Stimulated activated CD8-positive, alpha-beta memory T cell treated with anti-CD3 and anti-CD28 coated beads, Interleukin-7, amount 100 ng/mL, for 48 hours (primary cell): ENCODE data around the gene KSR1.

Source experiments
- DNase-seq, 2 donors: peaks; one replicate each; pipeline ENCODE4 v3.0.0-alpha.2; 2020; ENCODE audit warnings: low read depth in 1 of 2; ENCODE audit errors: extremely low read depth in 1 of 2

Gene KSR1

DNA sequence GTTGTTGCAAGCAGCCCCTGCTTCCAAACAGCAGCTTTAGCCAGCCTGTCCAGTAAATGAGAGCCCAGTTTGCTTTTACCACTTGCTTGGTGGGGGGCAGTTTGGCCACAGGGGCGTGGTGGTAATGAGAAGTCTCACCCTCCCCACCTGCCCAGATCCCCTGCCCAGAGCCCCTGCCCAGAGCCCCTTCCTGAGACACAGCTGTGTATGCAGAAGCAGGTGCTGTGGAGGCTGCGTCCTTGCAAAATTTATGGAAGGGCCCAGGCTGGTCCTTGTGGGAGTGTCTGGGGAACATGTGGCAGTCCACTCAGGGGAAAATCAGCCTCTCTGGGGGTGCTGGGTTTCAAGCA, 147.1 kb downstream of the KSR1 start:
- no peak for DNase-seq

DNA sequence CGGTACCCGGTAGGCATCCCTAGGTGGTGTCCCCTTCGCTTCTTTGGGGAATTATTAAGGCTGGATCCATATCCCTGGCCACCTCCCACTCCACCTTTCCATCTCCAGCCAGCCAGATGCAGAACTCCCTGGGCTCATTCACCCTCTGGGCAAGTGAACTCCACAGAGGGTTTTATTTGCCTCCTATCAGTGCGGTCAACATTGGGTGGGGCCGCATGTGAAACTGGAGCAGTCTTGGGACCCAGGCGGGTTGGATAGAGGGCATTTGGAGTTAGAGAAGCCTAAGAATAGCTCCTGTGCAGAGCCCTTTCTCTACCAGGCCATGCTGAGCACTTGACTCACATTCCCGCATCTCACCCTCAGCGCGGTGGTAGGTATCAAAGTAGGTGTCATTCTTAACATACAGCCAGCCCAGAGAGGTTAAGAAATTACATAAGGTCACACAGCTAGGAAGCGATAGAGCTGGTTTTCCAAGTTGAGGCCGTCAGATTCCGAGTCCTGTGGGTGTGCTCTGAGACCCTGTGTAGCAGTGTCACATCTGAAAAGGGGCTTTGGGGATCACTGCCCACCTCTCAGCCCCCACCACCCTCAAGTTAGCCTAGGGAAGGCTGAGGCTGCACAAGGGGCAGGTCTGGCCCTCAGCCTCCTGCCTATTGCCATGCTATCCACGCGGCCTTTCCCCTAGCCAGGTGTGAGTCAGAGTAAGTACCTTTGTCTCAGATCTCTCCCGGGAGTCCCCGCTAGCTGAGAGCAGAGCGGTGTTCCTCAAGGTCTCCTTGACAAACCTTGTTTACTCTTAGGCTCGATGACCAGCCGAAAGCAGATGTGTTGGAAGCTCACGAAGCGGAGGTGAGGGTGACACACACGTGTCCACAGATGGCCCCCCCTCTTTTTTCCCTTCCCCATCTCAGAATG, 147.9 kb downstream of the KSR1 start:
- no peak for DNase-seq

DNA sequence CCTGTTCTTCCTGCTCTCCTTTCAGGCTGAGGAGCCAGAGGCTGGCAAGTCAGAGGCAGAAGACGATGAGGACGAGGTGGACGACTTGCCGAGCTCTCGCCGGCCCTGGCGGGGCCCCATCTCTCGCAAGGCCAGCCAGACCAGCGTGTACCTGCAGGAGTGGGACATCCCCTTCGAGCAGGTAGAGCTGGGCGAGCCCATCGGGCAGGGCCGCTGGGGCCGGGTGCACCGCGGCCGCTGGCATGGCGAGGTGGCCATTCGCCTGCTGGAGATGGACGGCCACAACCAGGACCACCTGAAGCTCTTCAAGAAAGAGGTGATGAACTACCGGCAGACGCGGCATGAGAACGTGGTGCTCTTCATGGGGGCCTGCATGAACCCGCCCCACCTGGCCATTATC, 149.2 kb downstream of the KSR1 start:
- no peak for DNase-seq

DNA sequence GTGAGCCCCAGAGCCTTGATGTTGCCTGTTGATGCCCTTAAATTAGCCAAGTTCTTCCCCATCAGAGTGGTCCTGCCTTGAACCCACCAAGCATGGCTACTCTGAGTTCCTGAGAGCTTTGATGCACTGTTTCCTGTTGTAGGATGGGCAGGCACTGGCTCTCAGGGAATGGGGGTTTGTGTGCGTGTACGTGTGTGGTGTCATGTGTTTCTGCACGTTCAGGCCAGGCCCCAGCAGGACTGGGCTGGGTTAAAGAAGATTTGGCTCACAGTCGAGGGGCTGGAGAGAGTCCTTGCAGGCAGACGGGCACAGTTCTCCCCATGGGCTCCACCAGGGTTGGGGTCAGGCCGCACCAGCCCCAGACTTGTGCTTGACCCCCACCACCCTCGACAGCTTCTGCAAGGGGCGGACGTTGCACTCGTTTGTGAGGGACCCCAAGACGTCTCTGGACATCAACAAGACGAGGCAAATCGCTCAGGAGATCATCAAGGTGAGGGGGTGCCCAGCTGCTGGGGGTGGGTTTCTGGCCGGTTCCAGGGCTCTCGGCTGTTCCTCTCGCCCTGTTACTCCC, 151.4 kb downstream of the KSR1 start:
- DNase-seq: no peak

DNA sequence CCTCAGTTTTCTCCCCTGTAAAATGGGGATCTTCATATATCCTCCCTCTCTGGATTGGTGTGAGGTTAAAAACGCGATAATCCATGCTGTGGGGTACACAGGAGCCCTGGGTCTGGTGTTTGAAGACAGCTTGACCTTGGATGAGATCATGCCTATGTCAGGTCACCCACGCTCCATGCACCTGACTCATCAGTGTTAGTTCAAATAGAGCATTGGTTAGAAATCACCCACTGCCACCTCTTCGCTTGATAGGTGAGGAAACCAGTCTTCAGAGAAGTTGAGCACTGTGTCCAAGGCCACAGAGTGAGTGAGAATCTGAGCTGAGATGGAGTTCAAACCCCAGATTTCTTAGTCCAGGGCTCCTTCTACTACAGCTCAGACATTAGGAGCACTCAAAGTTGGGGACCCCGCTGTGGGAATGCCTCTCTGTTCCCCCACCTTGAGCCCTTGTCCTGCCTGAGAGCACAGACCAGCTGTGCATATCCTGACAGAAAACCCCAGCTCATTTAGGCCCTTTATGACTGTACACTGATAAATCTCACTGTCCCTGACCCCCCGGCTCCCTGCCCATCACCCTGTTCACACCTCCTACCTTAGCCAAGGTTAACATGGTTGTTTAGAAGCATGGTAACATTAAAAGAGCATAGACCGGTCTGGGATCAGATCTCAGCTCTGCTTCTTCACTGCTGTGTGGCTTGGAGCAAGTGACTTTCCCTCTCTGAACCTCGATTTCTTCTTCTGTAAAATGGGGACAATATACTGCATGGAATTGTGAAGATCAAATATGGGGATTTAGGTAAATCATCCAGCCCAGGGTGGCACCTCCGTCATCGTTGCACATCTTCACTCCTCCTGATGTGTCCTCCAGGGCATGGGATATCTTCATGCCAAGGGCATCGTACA, 152.3 kb downstream of the KSR1 start:
- no peak for DNase-seq

DNA sequence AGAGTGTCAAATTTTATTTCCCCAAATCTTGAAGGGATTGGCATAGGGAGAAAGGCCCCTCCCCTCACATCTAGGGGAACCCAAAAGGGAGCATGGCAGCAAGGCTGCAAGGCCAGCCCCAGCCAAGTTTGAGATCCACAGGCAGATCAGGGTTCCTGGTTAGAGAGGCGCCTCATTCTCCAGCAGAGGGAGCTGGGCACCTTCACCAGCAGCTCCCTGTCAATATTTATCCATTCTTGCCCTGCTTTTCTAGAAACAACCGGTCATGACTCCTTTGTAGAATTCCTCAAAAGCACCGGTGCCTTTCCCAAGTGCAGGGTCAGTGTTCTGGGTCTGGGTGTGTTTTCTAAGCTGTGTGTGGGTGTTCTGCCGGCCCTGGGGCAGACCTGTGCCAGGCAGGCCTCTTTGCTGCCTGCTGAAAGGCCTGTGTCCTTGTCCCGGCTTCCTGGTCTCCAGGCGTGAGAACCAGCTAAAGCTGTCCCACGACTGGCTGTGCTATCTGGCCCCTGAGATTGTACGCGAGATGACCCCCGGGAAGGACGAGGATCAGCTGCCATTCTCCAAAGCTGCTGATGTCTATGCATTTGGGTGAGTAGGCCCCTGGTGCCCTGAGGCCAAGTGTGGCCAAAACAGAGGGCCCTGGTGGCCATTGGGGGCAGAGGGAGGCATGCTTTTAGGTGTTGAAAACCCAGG, 153.5 kb downstream of the KSR1 start:
- no peak for DNase-seq

DNA sequence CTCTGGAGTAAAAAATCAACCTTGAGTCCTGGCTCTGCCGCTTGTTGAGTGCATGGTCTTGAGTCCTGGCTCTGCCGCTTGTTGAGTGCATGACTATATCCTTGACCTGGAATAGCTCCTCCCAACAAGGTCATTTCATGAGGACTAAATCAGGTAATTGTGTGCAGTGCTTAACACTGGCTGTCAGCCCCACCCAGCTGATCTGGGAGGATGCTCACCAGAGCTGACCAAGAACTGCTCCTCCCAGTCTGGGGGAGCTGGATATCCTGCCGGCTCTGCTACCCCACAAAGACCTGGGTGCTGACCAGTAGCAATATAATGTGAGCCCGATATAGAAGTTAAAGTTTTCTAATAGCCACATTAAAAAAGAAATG, 154.0 kb downstream of the KSR1 start:
- no peak for DNase-seq

DNA sequence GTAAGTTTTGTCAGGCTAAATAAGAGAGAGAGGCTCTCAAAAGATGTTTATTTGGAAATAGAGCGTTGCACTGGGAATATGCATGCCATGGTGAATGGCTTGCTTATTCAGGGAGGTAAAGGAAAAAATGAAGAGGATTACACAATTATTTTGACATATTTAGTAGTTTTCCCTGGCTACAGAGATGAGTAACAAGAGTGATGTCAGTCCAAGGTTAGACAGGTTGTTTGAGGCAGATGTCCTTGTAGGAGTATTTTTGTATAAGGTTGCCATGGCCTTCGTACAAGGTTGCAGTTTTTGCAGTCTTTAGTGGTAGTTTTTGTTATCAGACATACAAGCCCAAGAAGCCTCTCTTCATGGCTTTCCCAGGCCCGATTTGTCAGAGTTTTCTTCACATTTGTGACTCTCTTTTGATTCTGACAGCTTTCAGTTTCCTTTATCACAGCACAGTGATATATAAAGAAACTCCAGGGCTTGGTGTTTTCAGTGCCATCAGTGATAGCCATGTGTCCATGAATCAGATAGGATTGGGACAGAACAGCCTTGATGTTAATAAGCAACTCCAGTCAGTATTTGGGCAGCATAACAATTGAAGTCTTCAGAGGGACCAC, 156.0 kb downstream of the KSR1 start:
- no peak for DNase-seq

DNA sequence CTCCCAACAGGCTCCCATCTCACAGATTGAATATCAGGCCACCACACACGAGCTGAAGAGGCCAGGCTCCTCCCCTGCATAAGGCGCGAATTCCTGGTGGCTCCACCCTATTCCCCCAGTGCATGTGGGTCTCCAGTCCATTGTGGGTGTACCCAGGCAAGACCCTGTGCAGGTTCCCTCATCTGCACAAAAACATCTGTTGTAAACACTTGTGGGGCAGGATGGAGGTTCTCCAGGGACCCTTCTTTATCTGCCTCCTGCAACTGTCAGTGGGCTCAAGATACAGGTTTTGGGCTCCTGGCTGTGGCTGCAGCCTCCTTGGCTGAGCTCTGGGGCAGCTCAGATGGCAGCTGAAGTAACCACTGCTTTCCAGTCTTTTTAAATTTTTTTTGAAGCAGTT, 157.2 kb downstream of the KSR1 start:
- no peak for DNase-seq

DNA sequence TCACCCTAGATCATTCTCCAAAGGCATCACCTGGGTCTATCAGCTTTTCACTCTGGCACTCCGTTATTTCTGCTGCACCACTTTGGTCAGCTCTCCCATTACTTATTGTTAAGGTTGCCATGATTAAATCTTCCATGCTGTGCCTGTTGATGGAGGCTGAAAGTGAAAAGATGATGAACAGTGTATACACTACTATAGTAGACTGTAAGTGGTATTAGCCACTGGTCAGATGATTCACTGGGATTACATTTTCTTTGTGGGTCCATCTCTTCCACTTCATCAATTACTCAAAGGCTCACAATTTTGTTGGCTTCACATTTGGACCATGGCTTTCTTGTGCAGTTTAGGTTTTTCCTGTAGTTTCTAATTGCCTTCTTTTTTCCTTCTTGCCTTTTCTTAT, 158.9 kb downstream of the KSR1 start:
- no peak for DNase-seq

DNA sequence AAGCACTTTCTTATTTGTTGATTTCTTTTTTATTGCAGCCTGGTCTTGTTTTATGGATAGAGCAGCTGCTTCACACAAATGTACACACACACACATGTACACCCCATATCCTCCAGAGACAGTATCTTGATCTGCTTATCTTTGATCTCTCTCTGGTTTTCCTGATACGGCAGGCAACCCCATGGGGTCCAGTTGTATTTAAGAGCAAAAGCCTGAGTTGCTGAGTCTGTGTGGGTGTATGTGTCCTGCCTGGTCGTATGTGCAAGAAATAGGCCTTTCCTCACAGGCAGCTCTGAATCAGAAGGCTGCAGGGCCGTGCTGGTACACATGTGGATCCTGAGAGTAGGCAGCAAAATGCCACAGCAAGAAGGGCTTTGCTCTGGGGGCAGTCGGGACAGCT, 160.2 kb downstream of the KSR1 start:
- DNase-seq: no peak

DNA sequence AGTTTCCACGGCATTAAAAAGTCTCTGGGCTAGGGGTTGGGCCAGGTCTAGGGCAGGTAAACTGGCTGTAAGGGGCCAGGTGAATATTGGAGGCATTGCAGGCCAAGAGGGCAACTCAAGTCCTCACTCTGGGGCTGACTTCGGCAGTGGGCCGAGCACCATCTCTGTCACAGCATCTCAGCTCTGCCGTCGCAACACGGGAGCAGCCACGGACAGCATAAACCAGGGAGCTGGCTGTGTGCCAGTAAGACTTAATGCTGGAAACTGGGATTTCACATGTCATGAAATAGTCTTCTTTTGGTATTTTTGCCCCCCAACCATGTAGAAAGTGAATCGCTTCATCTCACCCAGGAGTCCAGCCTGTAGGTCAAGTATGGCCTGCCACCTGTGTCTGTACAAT, 162.2 kb downstream of the KSR1 start:
- DNase-seq: no peak

DNA sequence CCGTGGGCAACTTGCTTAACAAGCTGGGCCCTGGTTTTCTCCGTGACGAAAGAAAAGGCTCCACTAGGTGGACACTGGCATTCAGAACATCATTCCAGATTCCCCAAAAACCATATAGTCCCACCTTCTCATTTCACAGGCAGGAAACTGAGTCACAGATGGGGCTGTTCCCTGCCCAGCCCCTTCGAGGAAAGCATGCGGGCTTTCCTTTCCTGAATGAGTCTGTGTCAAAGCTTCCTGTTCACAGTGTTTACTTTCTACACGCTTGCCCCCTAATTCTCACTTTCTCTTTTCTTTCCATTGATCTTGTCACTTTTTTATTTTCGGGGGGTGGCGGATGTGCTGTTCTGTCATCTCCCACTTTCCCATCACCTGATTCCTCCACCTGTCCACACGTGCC, 164.5 kb downstream of the KSR1 start:
- DNase-seq: no peak

DNA sequence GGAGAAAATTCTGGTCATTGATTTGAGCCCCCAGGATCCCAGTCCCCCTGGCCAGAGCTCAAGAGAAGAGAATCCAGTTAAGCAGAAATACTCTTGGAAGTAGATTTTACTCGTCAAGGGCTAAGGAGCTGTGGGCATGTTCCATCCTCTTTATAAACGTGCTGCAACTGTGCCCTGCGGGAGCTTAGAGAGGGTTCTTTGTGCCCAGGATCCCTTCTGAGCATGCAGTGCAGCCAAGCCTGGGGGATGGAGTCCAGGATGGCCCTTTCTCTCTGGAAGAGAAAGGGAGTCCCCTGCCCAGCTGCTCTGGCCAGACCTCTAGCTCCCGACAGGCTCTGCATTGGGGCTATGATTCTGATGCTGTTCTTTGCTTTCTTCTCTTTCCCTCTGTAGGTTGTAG, 165.3 kb downstream of the KSR1 start:
- DNase-seq: no peak

DNA sequence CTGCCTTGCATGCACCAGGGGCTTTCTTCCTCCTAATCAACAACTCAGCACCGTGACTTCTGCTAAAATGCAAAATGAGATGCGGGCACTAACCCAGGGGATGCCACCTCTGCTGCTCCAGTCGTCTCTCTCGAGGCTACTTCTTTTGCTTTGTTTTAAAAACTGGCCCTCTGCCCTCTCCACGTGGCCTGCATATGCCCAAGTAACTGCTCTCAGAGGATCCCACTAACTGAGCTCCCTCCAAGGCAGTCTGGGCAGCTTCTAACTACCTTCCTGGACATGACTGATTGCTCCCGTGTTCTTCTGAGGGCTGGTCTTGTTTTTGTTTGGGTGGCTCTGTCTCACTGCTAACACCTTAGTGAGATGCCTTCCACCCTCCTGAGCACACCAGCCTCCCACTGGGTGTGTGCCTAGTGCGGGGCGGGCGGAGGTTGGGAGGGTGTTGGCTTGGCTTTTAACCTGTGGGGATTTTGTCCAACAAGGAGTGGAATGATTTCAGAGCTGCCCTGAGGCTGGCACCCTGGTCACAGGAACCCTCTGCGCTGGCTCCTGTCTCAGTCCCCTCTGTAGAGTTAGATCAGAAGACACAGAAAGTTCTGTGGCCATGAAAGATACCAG, 165.8 kb downstream of the KSR1 start:
- no peak for DNase-seq

DNA sequence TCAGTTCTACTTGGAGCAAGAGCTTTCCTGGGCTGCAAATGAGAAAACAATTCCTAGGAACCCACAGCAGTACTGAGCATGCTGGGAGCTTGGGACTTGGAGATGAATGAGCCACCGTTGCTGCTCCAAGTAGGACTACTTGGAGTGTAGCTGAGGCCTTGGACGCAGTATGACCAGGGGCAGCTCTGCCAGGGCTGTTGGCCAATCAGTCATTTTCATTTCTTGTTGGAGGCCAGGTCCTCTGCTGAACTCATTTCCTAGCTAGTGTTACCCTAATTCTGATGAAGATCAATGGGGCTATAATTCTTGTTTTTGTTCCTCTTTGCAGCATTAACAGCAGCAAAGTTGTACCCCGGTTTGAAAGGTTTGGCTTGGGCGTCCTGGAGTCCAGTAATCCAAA, 166.7 kb downstream of the KSR1 start:
- DNase-seq: no peak

DNA sequence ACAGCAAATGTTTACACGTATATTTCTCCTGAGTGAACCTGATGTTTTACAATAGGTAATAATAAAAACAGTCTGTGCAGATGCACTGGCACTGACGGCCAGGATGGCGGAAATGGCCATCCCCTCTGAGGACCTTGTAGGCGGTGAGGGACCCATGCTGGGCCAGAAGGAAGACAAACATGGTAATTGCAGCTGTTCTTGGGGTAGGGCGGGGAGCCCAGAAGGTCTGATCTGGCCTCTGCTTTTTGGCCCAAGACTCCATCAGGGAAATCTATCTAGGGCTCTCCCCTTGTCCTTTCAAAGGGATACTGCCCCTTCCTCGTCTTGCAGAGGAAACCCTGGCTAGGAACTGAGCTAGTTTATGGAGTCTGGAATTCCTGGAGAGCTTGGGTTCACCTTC, 167.4 kb downstream of the KSR1 start:
- no peak for DNase-seq

DNA sequence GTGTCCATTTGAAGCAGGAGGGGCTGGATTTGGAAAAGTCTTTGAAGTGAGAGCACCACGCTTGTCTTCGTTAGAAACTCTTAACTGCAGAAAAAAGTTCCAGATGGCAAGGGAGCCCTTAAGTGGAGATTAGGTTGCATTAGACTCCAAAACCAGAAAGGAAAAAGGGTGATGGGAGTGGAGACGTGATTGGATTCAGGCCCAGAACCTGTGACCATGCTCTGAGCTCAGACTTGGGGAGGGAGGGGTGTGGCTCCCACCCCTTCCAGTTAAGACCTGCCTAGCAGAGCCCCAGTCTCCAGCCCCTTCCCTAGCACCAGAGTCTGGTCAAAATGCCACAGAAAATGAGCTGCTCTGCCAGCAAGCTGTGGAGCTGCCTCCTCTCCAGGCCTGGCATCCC, 168.3 kb downstream of the KSR1 start:
- DNase-seq: no peak

DNA sequence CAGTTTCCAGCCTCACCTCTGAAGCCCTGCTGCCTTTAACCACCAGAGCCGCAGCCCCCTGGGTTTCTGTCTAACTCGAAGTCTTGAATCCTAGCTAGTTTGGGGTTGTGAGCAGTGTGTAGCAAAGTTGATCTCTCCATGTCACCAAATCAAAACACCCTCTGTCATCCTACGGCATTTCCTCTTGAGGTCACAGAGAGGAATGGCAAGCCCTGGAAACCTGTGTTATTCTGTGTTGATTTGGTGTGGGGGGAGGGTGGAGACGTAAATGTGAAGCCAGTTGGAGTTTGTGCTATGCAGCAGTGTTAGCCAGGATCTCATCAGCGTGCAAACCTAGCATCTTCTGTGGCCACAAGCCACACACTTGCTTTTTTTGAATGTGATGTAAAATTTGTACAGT, 169.6 kb downstream of the KSR1 start:
- DNase-seq: no peak

DNA sequence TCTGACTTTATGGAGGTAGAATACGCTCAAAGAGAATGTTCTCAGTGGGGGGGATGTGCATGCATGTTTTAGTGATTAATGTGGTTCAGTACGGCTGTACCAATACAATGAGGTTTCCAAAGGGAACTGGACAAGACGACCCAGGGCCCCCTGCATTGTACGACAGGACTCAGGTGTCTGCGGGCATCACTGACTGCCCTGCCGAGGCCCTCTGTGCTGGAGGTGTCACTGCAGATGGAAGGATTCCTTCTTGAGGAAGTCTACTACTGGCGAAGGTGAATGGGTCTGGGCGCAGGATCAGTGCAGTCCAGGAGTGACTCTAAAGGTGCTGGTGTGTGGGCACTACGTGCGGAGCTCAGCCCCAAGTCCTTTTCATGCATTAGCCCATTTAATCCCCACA, 171.3 kb downstream of the KSR1 start:
- no peak for DNase-seq
